Panc1 (cell line): Measurements from ENCODE around the gene ARMC8. TPM values are rescaled to one million over a fixed set of nuclear protein-coding genes. Genes with fewer than 3 reads are reported as not detected.

Source experiments
- ATAC-seq: fragments of 200-7000 bp; cut with Tn5 transposase; 2 replicates; pipeline ENCODE4 v1.9.1; 2020; ENCODE audit warnings: mild to moderate bottlenecking, moderate library complexity
- BruUV-seq: library from RNA; stranded (reverse); fragments of 400-500 nt; replicated peaks from 2 replicates; lab custom pipeline; 2021; lab: Mats Ljungman, UMichigan
- CTCF ChIA-PET: fragments of 300-600 bp; sonication (Branson Sonifier 250); formaldehyde crosslinking; loops from one replicate; lab custom pipeline; 2022; ENCODE audit warnings: antibody characterized with exemption; lab: Charles Lee
- POLR2A ChIA-PET: fragments of 300-600 bp; sonication (Branson Sonifier 250); formaldehyde crosslinking; loops from one replicate; lab custom pipeline; 2022; ENCODE audit warnings: antibody characterized with exemption; lab: Charles Lee
- DNase-seq: peaks from one replicate; pipeline ENCODE4 v3.0.0-alpha.2; 2010; ENCODE audit warnings: low read depth, low spot score
- H3K27ac ChIP-seq: 2 replicates; pipeline ENCODE4 v1.5.1; 2011; ENCODE audit warnings: mild to moderate bottlenecking, low read length, inconsistent platforms
- H3K27me3 ChIP-seq: fragments of 200-500 bp; sonication (Bioruptor generic); 2 replicates; pipeline ENCODE4 v1.6.0; 2014; ENCODE audit warnings: low read length, inconsistent platforms; ENCODE audit not compliant: control insufficient read depth, insufficient read depth
- H3K36me3 ChIP-seq: fragments of 200-500 bp; sonication (Bioruptor generic); 2 replicates; pipeline ENCODE4 v1.5.1; 2014; ENCODE audit warnings: inconsistent platforms, mild to moderate bottlenecking, low read length, moderate library complexity; ENCODE audit not compliant: control insufficient read depth, insufficient read depth
- H3K4me1 ChIP-seq: 2 replicates; pipeline ENCODE4 v1.5.1; 2011; ENCODE audit warnings: inconsistent platforms, mild to moderate bottlenecking, low read length, moderate library complexity; ENCODE audit not compliant: control insufficient read depth, insufficient read depth
- H3K4me3 ChIP-seq, 2 experiments: 2 replicates each; pipeline ENCODE4 v1.5.1; 2011 to 2012; ENCODE audit warnings: low read depth in 2 of 2, low read length in 2 of 2, mild to moderate bottlenecking in 2 of 2, inconsistent platforms in 1 of 2, moderate library complexity in 1 of 2
- H3K9me3 ChIP-seq: fragments of 200-500 bp; sonication (Bioruptor generic); 2 replicates; pipeline ENCODE4 v1.5.1; 2014; ENCODE audit warnings: low read depth, mild to moderate bottlenecking, inconsistent platforms, low read length, moderate library complexity; ENCODE audit not compliant: control insufficient read depth, insufficient read depth
- CTCF ChIP-seq: fragments of 450-650 bp; IDR thresholded peaks from 2 replicates; pipeline ENCODE4 v1.5.1; 2017; ENCODE audit warnings: mild to moderate bottlenecking
- POLR2AphosphoS5 ChIP-seq: IDR thresholded peaks from 2 replicates; pipeline ENCODE4 v1.6.1; 2012; ENCODE audit warnings: mild to moderate bottlenecking, low read depth, low read length, moderate library complexity
- REST ChIP-seq, 2 experiments: IDR thresholded peaks; 2 replicates each; pipeline ENCODE4 v1.6.1; 2011 to 2012; ENCODE audit warnings: low read depth in 2 of 2, control low read depth in 1 of 2, low read length in 1 of 2, mild to moderate bottlenecking in 1 of 2, moderate library complexity in 1 of 2; ENCODE audit not compliant: insufficient read depth in 1 of 2
- SIN3A ChIP-seq: IDR thresholded peaks from 2 replicates; pipeline ENCODE4 v1.6.1; 2012; ENCODE audit warnings: low read depth, mild to moderate bottlenecking, low read length, moderate library complexity, borderline replicate concordance; ENCODE audit not compliant: insufficient read depth
- TCF7L2 ChIP-seq: IDR thresholded peaks from 2 replicates; pipeline ENCODE4 v1.6.1; 2011; ENCODE audit warnings: mild to moderate bottlenecking, low read depth, low read length, inconsistent platforms
- in situ Hi-C: cut with HindIII; loops from 2 replicates; pipeline ENCODE4 v1.10.0; 2016; ENCODE audit warnings: low sequenced_read_pairs, low pct_unique_long_range_greater_than_20kb
- intact Hi-C: fragments of 100-400 bp; cut with micrococcal nuclease; formaldehyde crosslinking; loops from one replicate; pipeline ENCODE4 v1.10.0; 2022; ENCODE audit not compliant: unreplicated experiment
- total RNA-seq: library from RNA; stranded (reverse); gene quantifications from one replicate; pipeline ENCODE4 v1.2.1, GENCODE V29; 2021; ENCODE audit not compliant: unreplicated experiment

The ARMC8 gene
- total RNA-seq, 1 experiment from 2014 or later, result 56.0 TPM

DNA sequence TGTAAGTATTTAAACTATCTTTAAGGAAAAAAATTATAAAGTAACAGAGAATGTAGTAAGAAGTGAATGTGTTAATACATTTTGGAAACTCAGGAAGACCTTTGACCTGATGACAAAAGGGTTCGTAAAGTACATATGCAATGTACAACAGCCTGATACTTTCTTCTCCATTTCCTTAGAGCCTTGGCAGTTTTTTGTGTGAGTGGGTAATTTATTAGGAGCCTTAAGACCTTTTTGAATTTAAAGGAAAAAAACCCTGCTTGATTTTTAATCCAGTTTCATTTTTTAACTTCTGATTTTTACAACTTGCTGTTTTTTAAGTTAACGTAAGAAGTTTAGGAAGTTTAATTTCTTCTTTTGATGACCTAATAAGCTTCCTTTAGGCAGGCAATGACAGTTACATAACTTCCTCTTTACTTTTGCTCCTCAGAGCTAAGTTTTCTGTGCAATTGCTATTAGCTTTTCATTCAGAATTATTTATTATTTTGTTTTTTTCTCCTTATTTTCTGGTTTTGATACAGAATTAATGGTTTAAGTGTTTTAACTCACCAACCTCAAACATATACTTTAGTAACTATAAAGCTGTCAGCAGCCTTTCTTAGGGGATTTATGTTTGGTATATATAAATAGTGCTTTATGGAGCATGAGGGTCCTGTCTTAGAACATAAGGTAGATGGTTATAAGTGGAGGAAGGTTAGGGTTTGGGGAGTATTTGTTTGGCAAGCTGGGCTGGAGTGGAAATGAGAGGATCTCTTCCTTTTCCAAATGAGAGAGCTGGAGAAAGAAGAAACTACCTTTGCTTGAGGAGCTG lies 35.2 kb downstream of the ARMC8 start:
- in situ Hi-C loops (no loop called here), intact Hi-C loops (no loop called here)
- no peaks in the 10 kb centered on the region for H3K4me1 ChIP-seq
- DNase-seq, result no peak
- ChIA-PET CTCF (no interaction called here), POLR2A (no interaction called here)
- H3K27ac ChIP-seq, result no peak overlapping the region
- no peak for TF ChIP-seq TCF7L2
- TF ChIP-seq SIN3A, result no peak
- TF ChIP-seq REST (IDR thresholded peaks at IDR 0.05; ENCODE audit: insufficient read depth in 1 of 2, low read depth in 2 of 2, low read length in 1 of 2), result no peak
- TF ChIP-seq POLR2AphosphoS5, result no peak
- no peak for TF ChIP-seq CTCF
- no peak for ATAC-seq
- BruUV-seq, result no TSS peak
- no peaks in the 10 kb centered on the region for H3K9me3 ChIP-seq
- H3K4me3 ChIP-seq, result no peak overlapping the region
- H3K27me3 ChIP-seq, result no peaks in the 10 kb centered on the region
- peaks cover 11% of the 10 kb centered on the region for H3K36me3 ChIP-seq

GRCh38 chr3:138222942-138223287 lies 35.8 kb downstream of the ARMC8 start:
- peaks cover 11% of the 10 kb centered on the region for H3K36me3 ChIP-seq
- CTCF ChIA-PET, result no interaction called here

More at GRCh38 chr3:138222942-138223287, 35.8 kb downstream of the ARMC8 start:
- TF ChIP-seq CTCF (no peak), SIN3A (no peak), TCF7L2 (no peak), REST (IDR thresholded peaks at IDR 0.05; ENCODE audit: insufficient read depth in 1 of 2, low read depth in 2 of 2, low read length in 1 of 2) (no peak), POLR2AphosphoS5 (no peak)
- Histone ChIP-seq H3K27ac (no peak overlapping the region), H3K4me1 (no peaks in the 10 kb centered on the region), H3K27me3 (no peaks in the 10 kb centered on the region), H3K4me3 (no peak overlapping the region), H3K9me3 (no peaks in the 10 kb centered on the region)
- BruUV-seq, result no TSS peak
- ATAC-seq (no peak), DNase-seq (no peak)
- in situ Hi-C loops (no loop called here), intact Hi-C loops (no loop called here)
- POLR2A ChIA-PET, result no interaction called here
